Measurements from ENCODE around the gene NVL. TPM values are rescaled to one million over a fixed set of nuclear protein-coding genes. Genes with fewer than 3 reads are reported as not detected.

The NVL gene
- total and polyA plus RNA-seq, 4 donors = 12.8 to 41.5 (median 29.1) TPM

GRCh38 chr1:224252479-224252878 is 77.5 kb downstream of the NVL start:
- ATAC-seq (ENCODE audit: insufficient read depth, low FRiP score) (no peak), DNase-seq (no peak)
- Histone ChIP-seq H3K4me3 (no peak overlapping the region), H3K27ac (ENCODE audit: low read depth in 1 of 2, low read length in 1 of 2) (no peak overlapping the region), H3K9me3 (ENCODE audit: control insufficient read depth in 4 of 4, insufficient read depth in 3 of 4, low read length in 3 of 4) (no peaks in the 10 kb centered on the region), H3K4me1 (ENCODE audit: control insufficient read depth in 5 of 5, insufficient read depth in 5 of 5, low read length in 5 of 5) (no peaks in the 10 kb centered on the region), H3K9ac (ENCODE audit: insufficient read depth in 1 of 2, low read length in 2 of 2) (no peak overlapping the region), H3K36me3 (ENCODE audit: control insufficient read depth in 4 of 4, insufficient read depth in 4 of 4, low read length in 4 of 4) (peaks cover 0 to 19% (median 11%) of the 10 kb centered on the region in 4 donors), H3K27me3 (ENCODE audit: control insufficient read depth in 3 of 3, insufficient read depth in 3 of 3, low read length in 2 of 3) (no peaks in the 10 kb centered on the region)
- TF ChIP-seq CTCF (IDR thresholded peaks at IDR 0.05; ENCODE audit: control extremely low read depth, extremely low read depth) = no peak

- H3K27ac ChIP-seq (ENCODE audit: low read depth in 1 of 2, low read length in 1 of 2) = no peak overlapping the region
- no peak for ATAC-seq (ENCODE audit: insufficient read depth, low FRiP score)
- 73 to 81% methylated on average over 5 of the region's 5 CpGs for WGBS, 2 donors
These were observed 78.2 kb downstream of the NVL start for GRCh38 chr1:224251741-224252146.

DNA sequence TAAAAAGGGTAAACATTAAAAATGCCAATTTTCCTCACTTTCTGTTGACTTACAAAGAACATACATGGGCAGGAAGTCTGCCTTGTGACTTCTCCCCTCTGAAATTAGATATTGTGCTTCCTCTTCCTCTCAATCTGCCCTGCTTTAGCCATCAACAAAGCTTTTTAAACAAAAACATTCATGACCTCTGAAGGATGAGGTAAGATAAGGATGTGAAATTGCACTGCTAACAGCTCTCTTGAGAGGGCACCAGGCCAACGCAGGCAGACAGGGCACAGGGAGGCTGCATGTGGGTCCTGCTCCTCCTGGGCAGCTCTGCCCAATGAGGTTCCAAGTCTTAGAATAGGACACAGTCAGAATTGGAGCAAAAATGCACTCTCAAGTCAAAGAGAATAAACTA is 84.8 kb downstream of the NVL start:
- no peaks in the 10 kb centered on the region for H3K27me3 ChIP-seq (ENCODE audit: control insufficient read depth in 3 of 3, insufficient read depth in 3 of 3, low read length in 2 of 3)
- TF ChIP-seq CTCF (IDR thresholded peaks at IDR 0.05; ENCODE audit: control extremely low read depth, extremely low read depth) = no peak
- peaks cover 0 to 8% (median 0%) of the 10 kb centered on the region in 5 donors for H3K4me1 ChIP-seq (ENCODE audit: control insufficient read depth in 5 of 5, insufficient read depth in 5 of 5, low read length in 5 of 5)
- DNase-seq = peak; percentile 22 to 74 (median 59)
- H3K9me3 ChIP-seq (ENCODE audit: control insufficient read depth in 4 of 4, insufficient read depth in 3 of 4, low read length in 3 of 4) = no peaks in the 10 kb centered on the region
- peak overlapping the region in 1 of 2 donors; percentile 7 for H3K27ac ChIP-seq (ENCODE audit: low read depth in 1 of 2, low read length in 1 of 2)
- ATAC-seq (ENCODE audit: insufficient read depth, low FRiP score) = peak; percentile 76
- 5 to 8% methylated on average over 1 of the region's 1 CpG for WGBS, 2 donors
- H3K4me3 ChIP-seq = no peak overlapping the region
- no peak overlapping the region for H3K9ac ChIP-seq (ENCODE audit: insufficient read depth in 1 of 2, low read length in 2 of 2)
- peaks cover 0 to 19% (median 11%) of the 10 kb centered on the region in 4 donors for H3K36me3 ChIP-seq (ENCODE audit: control insufficient read depth in 4 of 4, insufficient read depth in 4 of 4, low read length in 4 of 4)

More at GRCh38 chr1:224251741-224252146, 78.2 kb downstream of the NVL start:
- Histone ChIP-seq H3K9ac (ENCODE audit: insufficient read depth in 1 of 2, low read length in 2 of 2) (no peak overlapping the region), H3K4me3 (no peak overlapping the region), H3K36me3 (ENCODE audit: control insufficient read depth in 4 of 4, insufficient read depth in 4 of 4, low read length in 4 of 4) (peaks cover 0 to 19% (median 11%) of the 10 kb centered on the region in 4 donors), H3K9me3 (ENCODE audit: control insufficient read depth in 4 of 4, insufficient read depth in 3 of 4, low read length in 3 of 4) (no peaks in the 10 kb centered on the region), H3K27me3 (ENCODE audit: control insufficient read depth in 3 of 3, insufficient read depth in 3 of 3, low read length in 2 of 3) (no peaks in the 10 kb centered on the region), H3K4me1 (ENCODE audit: control insufficient read depth in 5 of 5, insufficient read depth in 5 of 5, low read length in 5 of 5) (no peaks in the 10 kb centered on the region)
- DNase-seq = peak in 2 of 3 donors; percentile 18 to 38
- TF ChIP-seq CTCF (IDR thresholded peaks at IDR 0.05; ENCODE audit: control extremely low read depth, extremely low read depth) = no peak

- H3K27me3 ChIP-seq (ENCODE audit: control insufficient read depth in 3 of 3, insufficient read depth in 3 of 3, low read length in 2 of 3) = no peaks in the 10 kb centered on the region
- no peak for TF ChIP-seq CTCF (IDR thresholded peaks at IDR 0.05; ENCODE audit: control extremely low read depth, extremely low read depth)
- ATAC-seq (ENCODE audit: insufficient read depth, low FRiP score) (no peak), DNase-seq (no peak)
- peaks cover 0 to 2% (median 0%) of the 10 kb centered on the region in 5 donors for H3K4me1 ChIP-seq (ENCODE audit: control insufficient read depth in 5 of 5, insufficient read depth in 5 of 5, low read length in 5 of 5)
- H3K9me3 ChIP-seq (ENCODE audit: control insufficient read depth in 4 of 4, insufficient read depth in 3 of 4, low read length in 3 of 4) = no peaks in the 10 kb centered on the region
- no peak overlapping the region for H3K9ac ChIP-seq (ENCODE audit: insufficient read depth in 1 of 2, low read length in 2 of 2)
- H3K36me3 ChIP-seq (ENCODE audit: control insufficient read depth in 4 of 4, insufficient read depth in 4 of 4, low read length in 4 of 4) = peaks cover 0 to 10% (median 5%) of the 10 kb centered on the region in 4 donors
- H3K4me3 ChIP-seq = no peak overlapping the region
- H3K27ac ChIP-seq (ENCODE audit: low read depth in 1 of 2, low read length in 1 of 2) = no peak overlapping the region
- WGBS, 2 donors = 62 to 80% methylated on average over 3 of the region's 3 CpGs
These were observed 91.2 kb downstream of the NVL start for GRCh38 chr1:224238756-224239155.
